Activated CD4-positive, alpha-beta T cell treated with anti-CD3 and anti-CD28 coated beads, Interleukin-2, amount 10 ng/mL, durations not matched to agents 7 days and 5 days (primary cell): ENCODE measurements around the gene SUMF1. TPM values are rescaled to one million over a fixed set of nuclear protein-coding genes. Genes with fewer than 3 reads are reported as not detected.

Source experiments
- CTCF ChIA-PET: fragments of 350-600 bp; sonication (Branson Sonifier 250); formaldehyde crosslinking; loops from one replicate; lab custom pipeline; 2021; ENCODE audit warnings: antibody characterized with exemption; lab: Charles Lee
- POLR2A ChIA-PET: fragments of 350-600 bp; sonication (Branson Sonifier 250); formaldehyde crosslinking; loops from one replicate; lab custom pipeline; 2021; ENCODE audit warnings: antibody characterized with exemption; lab: Charles Lee
- DNase-seq: peaks from one replicate; pipeline ENCODE4 v3.0.0-alpha.2; 2020
- H3K27ac Mint-ChIP-seq: one replicate; pipeline ENCODE4 v1.8.0; 2021; ENCODE audit warnings: mild to moderate bottlenecking, moderate library complexity, mixed read lengths
- H3K27me3 Mint-ChIP-seq: one replicate; pipeline ENCODE4 v1.8.0; 2021; ENCODE audit warnings: mixed read lengths
- H3K36me3 Mint-ChIP-seq: one replicate; pipeline ENCODE4 v1.8.0; 2021; ENCODE audit warnings: low read depth, mixed read lengths
- H3K4me1 Mint-ChIP-seq: one replicate; pipeline ENCODE4 v1.8.0; 2021; ENCODE audit warnings: mixed read lengths
- H3K4me3 Mint-ChIP-seq: one replicate; pipeline ENCODE4 v1.8.0; 2021; ENCODE audit warnings: mild to moderate bottlenecking, moderate library complexity, mixed read lengths
- H3K9me3 Mint-ChIP-seq: one replicate; pipeline ENCODE4 v1.8.0; 2021; ENCODE audit warnings: mixed read lengths
- total RNA-seq, 2 experiments: library from RNA; stranded (reverse); gene quantifications; one replicate each; pipeline ENCODE4 v1.2.3, GENCODE V29; 2021

The SUMF1 gene
- 1 to 10 TPM; 6.2 to 9.0 TPM for total RNA-seq

- DNase-seq, result peak; percentile 82
- CTCF ChIA-PET, result interaction anchor here (0.6 to 1.5 kb wide), 4 partner anchors 9 to 41 kb away, joined by 3 read pairs; partner anchors contain the start of gene ITPR1
- H3K9me3 Mint-ChIP-seq, result no peaks in the 10 kb centered on the region
Measured at GRCh38 chr3:4466741-4467521, at the start of gene SUMF1. Gene SUMF1, minus strand, starts transcription at chr3:4467269. Its CDS starts 24 bp downstream, at chr3:4467245.

GRCh38 chr3:4515916-4516579 is 49.0 kb upstream of the SUMF1 start:
- DNase-seq, result no peak
- H3K27me3 Mint-ChIP-seq, result no peaks in the 10 kb centered on the region
- POLR2A ChIA-PET, result no interaction called here
- H3K9me3 Mint-ChIP-seq, result no peaks in the 10 kb centered on the region
- CTCF ChIA-PET, result interaction anchor here (0.8 to 1.9 kb wide), 2 partner anchors 13 to 165 kb away, joined by 3 read pairs; no protein-coding TSS in a partner anchor
- peaks cover 16% of the 10 kb centered on the region for H3K36me3 Mint-ChIP-seq
- peaks cover 38% of the 10 kb centered on the region for H3K4me1 Mint-ChIP-seq
- no peak overlapping the region for H3K4me3 Mint-ChIP-seq
- H3K27ac Mint-ChIP-seq, result no peak overlapping the region

More at GRCh38 chr3:4466741-4467521, at the start of gene SUMF1:
- Mint-ChIP-seq H3K4me3 (peak within 1 kb of the TSS; percentile 91), H3K27ac (peak within 1 kb of the TSS; percentile 96), H3K4me1 (peaks cover 28% of the 10 kb centered on the region), H3K36me3 (no peaks in the 10 kb centered on the region), H3K27me3 (no peaks in the 10 kb centered on the region)
- POLR2A ChIA-PET, result interaction anchor here (0.6 to 1.1 kb wide), 3 partner anchors 26 to 159 kb away, joined by 3 read pairs; partner anchors contain the start of gene ITPR1

GRCh38 chr3:4514916-4515315 is 47.8 kb upstream of the SUMF1 start:
- peaks cover 35% of the 10 kb centered on the region for H3K4me1 Mint-ChIP-seq
- ChIA-PET POLR2A (interaction anchor here (0.6 kb wide), 1 partner anchor 464 kb away, joined by 3 read pairs; no protein-coding TSS in a partner anchor), CTCF (interaction anchor here (0.5 to 1.9 kb wide), 3 partner anchors 12 to 164 kb away, joined by 3 to 6 read pairs (median 4); no protein-coding TSS in a partner anchor)
- DNase-seq, result no peak
- H3K27me3 Mint-ChIP-seq, result no peaks in the 10 kb centered on the region
- no peaks in the 10 kb centered on the region for H3K9me3 Mint-ChIP-seq
- H3K27ac Mint-ChIP-seq, result peak overlapping the region; percentile 20
- H3K4me3 Mint-ChIP-seq, result no peak overlapping the region
- peaks cover 19% of the 10 kb centered on the region for H3K36me3 Mint-ChIP-seq

GRCh38 chr3:4514321-4514720 is 47.3 kb upstream of the SUMF1 start:
- ChIA-PET CTCF (interaction anchor here (1.0 to 1.9 kb wide), 2 partner anchors 11 to 141 kb away, joined by 3 to 4 read pairs; no protein-coding TSS in a partner anchor), POLR2A (no interaction called here)
- no peak overlapping the region for H3K27ac Mint-ChIP-seq
- H3K27me3 Mint-ChIP-seq, result no peaks in the 10 kb centered on the region
- H3K4me1 Mint-ChIP-seq, result peaks cover 29% of the 10 kb centered on the region
- H3K4me3 Mint-ChIP-seq, result no peak overlapping the region
- DNase-seq, result no peak
- H3K9me3 Mint-ChIP-seq, result no peaks in the 10 kb centered on the region
- peaks cover 16% of the 10 kb centered on the region for H3K36me3 Mint-ChIP-seq

- H3K4me1 Mint-ChIP-seq, result peaks cover 16% of the 10 kb centered on the region
- no peak overlapping the region for H3K4me3 Mint-ChIP-seq
- ChIA-PET CTCF (interaction anchor here (0.6 kb wide), 1 partner anchor 450 kb away, joined by 3 read pairs; no protein-coding TSS in a partner anchor), POLR2A (interaction anchor here (0.6 kb wide), 1 partner anchor 583 kb away, joined by 3 read pairs; no protein-coding TSS in a partner anchor)
- H3K9me3 Mint-ChIP-seq, result no peaks in the 10 kb centered on the region
- no peaks in the 10 kb centered on the region for H3K27me3 Mint-ChIP-seq
- no peak overlapping the region for H3K27ac Mint-ChIP-seq
- H3K36me3 Mint-ChIP-seq, result peaks cover 17% of the 10 kb centered on the region
- no peak for DNase-seq
Measured at GRCh38 chr3:4512895-4513616, 46.0 kb upstream of the SUMF1 start.

GRCh38 chr3:4511491-4512262 is 44.6 kb upstream of the SUMF1 start:
- Mint-ChIP-seq H3K9me3 (no peaks in the 10 kb centered on the region), H3K36me3 (peaks cover 14% of the 10 kb centered on the region), H3K27me3 (no peaks in the 10 kb centered on the region), H3K4me3 (no peak overlapping the region), H3K4me1 (peaks cover 16% of the 10 kb centered on the region), H3K27ac (no peak overlapping the region)
- CTCF ChIA-PET, result interaction anchor here (0.6 to 1.8 kb wide), 3 partner anchors 8 to 161 kb away, joined by 4 to 9 read pairs (median 5); no protein-coding TSS in a partner anchor
- no peak for DNase-seq
- POLR2A ChIA-PET, result no interaction called here

GRCh38 chr3:4509983-4510755 is 43.1 kb upstream of the SUMF1 start:
- Mint-ChIP-seq H3K36me3 (peaks cover 12% of the 10 kb centered on the region), H3K27ac (no peak overlapping the region), H3K27me3 (no peaks in the 10 kb centered on the region), H3K4me3 (no peak overlapping the region), H3K4me1 (peaks cover 30% of the 10 kb centered on the region), H3K9me3 (no peaks in the 10 kb centered on the region)
- DNase-seq, result no peak
- ChIA-PET CTCF (interaction anchor here (0.6 to 1.8 kb wide), 3 partner anchors 9 to 550 kb away, joined by 3 to 9 read pairs (median 3); no protein-coding TSS in a partner anchor), POLR2A (no interaction called here)

- Mint-ChIP-seq H3K4me1 (peaks cover 40% of the 10 kb centered on the region), H3K27ac (no peak overlapping the region), H3K4me3 (no peak overlapping the region), H3K9me3 (no peaks in the 10 kb centered on the region), H3K36me3 (peaks cover 14% of the 10 kb centered on the region), H3K27me3 (no peaks in the 10 kb centered on the region)
- DNase-seq, result no peak
- POLR2A ChIA-PET, result no interaction called here
- CTCF ChIA-PET, result interaction anchor here (1.2 kb wide), 1 partner anchor 15 kb away, joined by 4 read pairs; no protein-coding TSS in a partner anchor
Measured at GRCh38 chr3:4509043-4509442, 42.0 kb upstream of the SUMF1 start.

- H3K36me3 Mint-ChIP-seq, result peaks cover 16% of the 10 kb centered on the region
- no peak overlapping the region for H3K4me3 Mint-ChIP-seq
- ChIA-PET CTCF (interaction anchor here (0.7 to 1.2 kb wide), 6 partner anchors 10 to 115 kb away, joined by 3 to 4 read pairs (median 4); partner anchors contain the start of gene SUMF1), POLR2A (no interaction called here)
- DNase-seq, result no peak
- H3K27ac Mint-ChIP-seq, result no peak overlapping the region
- no peaks in the 10 kb centered on the region for H3K9me3 Mint-ChIP-seq
- peaks cover 47% of the 10 kb centered on the region for H3K4me1 Mint-ChIP-seq
- no peaks in the 10 kb centered on the region for H3K27me3 Mint-ChIP-seq
Measured at GRCh38 chr3:4508048-4508981, 41.2 kb upstream of the SUMF1 start.

- Mint-ChIP-seq H3K27me3 (no peaks in the 10 kb centered on the region), H3K4me3 (no peak overlapping the region), H3K36me3 (peaks cover 15% of the 10 kb centered on the region), H3K4me1 (peaks cover 47% of the 10 kb centered on the region), H3K27ac (no peak overlapping the region), H3K9me3 (no peaks in the 10 kb centered on the region)
- ChIA-PET CTCF (interaction anchor here (0.6 to 1.1 kb wide), 4 partner anchors 12 to 562 kb away, joined by 3 to 4 read pairs (median 4); partner anchors contain the start of gene SUMF1), POLR2A (no interaction called here)
- DNase-seq, result no peak
Measured at GRCh38 chr3:4507024-4507596, 40.0 kb upstream of the SUMF1 start.
